ENCODE data around the gene STK38. TPM values are rescaled to one million over a fixed set of nuclear protein-coding genes. Genes with fewer than 3 reads are reported as not detected.

STK38 gene
- total RNA-seq, 1 donor from 2014 or later, result 22.3 TPM

GRCh38 chr6:36499918-36500317 lies 47.4 kb downstream of the STK38 start:
- no peak overlapping the region for H3K4me3 ChIP-seq (ENCODE audit: low read depth, low read length)
- DNase-seq (ENCODE audit: low read depth), result no peak
- TF ChIP-seq CTCF (IDR thresholded peaks at IDR 0.05; ENCODE audit: insufficient read depth, low read length, poor library complexity, severe bottlenecking), result no peak
- no peaks in the 10 kb centered on the region for H3K36me3 ChIP-seq (ENCODE audit: control insufficient read depth, insufficient read depth, low read length)
- H3K27me3 ChIP-seq (ENCODE audit: control insufficient read depth, insufficient read depth, low read length), result no peaks in the 10 kb centered on the region

- H3K4me3 ChIP-seq (ENCODE audit: low read depth, low read length), result no peak overlapping the region
- DNase-seq (ENCODE audit: low read depth), result no peak
- no peaks in the 10 kb centered on the region for H3K27me3 ChIP-seq (ENCODE audit: control insufficient read depth, insufficient read depth, low read length)
- H3K36me3 ChIP-seq (ENCODE audit: control insufficient read depth, insufficient read depth, low read length), result no peaks in the 10 kb centered on the region
- no peak for TF ChIP-seq CTCF (IDR thresholded peaks at IDR 0.05; ENCODE audit: insufficient read depth, low read length, poor library complexity, severe bottlenecking)
These were observed 52.2 kb downstream of the STK38 start for GRCh38 chr6:36495086-36495485.

GRCh38 chr6:36493859-36494258 lies 53.4 kb downstream of the STK38 start:
- no peaks in the 10 kb centered on the region for H3K27me3 ChIP-seq (ENCODE audit: control insufficient read depth, insufficient read depth, low read length)
- DNase-seq (ENCODE audit: low read depth), result no peak
- no peak for TF ChIP-seq CTCF (IDR thresholded peaks at IDR 0.05; ENCODE audit: insufficient read depth, low read length, poor library complexity, severe bottlenecking)
- H3K4me3 ChIP-seq (ENCODE audit: low read depth, low read length), result no peak overlapping the region
- no peaks in the 10 kb centered on the region for H3K36me3 ChIP-seq (ENCODE audit: control insufficient read depth, insufficient read depth, low read length)

- no peak for DNase-seq (ENCODE audit: low read depth)
- Histone ChIP-seq H3K4me3 (ENCODE audit: low read depth, low read length) (no peak overlapping the region), H3K27me3 (ENCODE audit: control insufficient read depth, insufficient read depth, low read length) (no peaks in the 10 kb centered on the region), H3K36me3 (ENCODE audit: control insufficient read depth, insufficient read depth, low read length) (no peaks in the 10 kb centered on the region)
- no peak for TF ChIP-seq CTCF (IDR thresholded peaks at IDR 0.05; ENCODE audit: insufficient read depth, low read length, poor library complexity, severe bottlenecking)
These were observed 54.0 kb downstream of the STK38 start for GRCh38 chr6:36493319-36493718.

- no peak overlapping the region for H3K4me3 ChIP-seq (ENCODE audit: low read depth, low read length)
- no peak for TF ChIP-seq CTCF (IDR thresholded peaks at IDR 0.05; ENCODE audit: insufficient read depth, low read length, poor library complexity, severe bottlenecking)
- no peaks in the 10 kb centered on the region for H3K27me3 ChIP-seq (ENCODE audit: control insufficient read depth, insufficient read depth, low read length)
- H3K36me3 ChIP-seq (ENCODE audit: control insufficient read depth, insufficient read depth, low read length), result no peaks in the 10 kb centered on the region
- no peak for DNase-seq (ENCODE audit: low read depth)
These were observed 54.7 kb downstream of the STK38 start for GRCh38 chr6:36492621-36493020.

GRCh38 chr6:36492092-36492491 lies 55.2 kb downstream of the STK38 start:
- Histone ChIP-seq H3K27me3 (ENCODE audit: control insufficient read depth, insufficient read depth, low read length) (no peaks in the 10 kb centered on the region), H3K4me3 (ENCODE audit: low read depth, low read length) (no peak overlapping the region), H3K36me3 (ENCODE audit: control insufficient read depth, insufficient read depth, low read length) (no peaks in the 10 kb centered on the region)
- DNase-seq (ENCODE audit: low read depth), result no peak
- TF ChIP-seq CTCF (IDR thresholded peaks at IDR 0.05; ENCODE audit: insufficient read depth, low read length, poor library complexity, severe bottlenecking), result no peak

Measured in kidney epithelial cell (primary cell).